HUDEP-2 (cell line): ENCODE data around the gene MASP2.
"Not testable (repeated sequence)": the region's sequence is repeated elsewhere in the genome, so short reads cannot be mapped to it uniquely, and the experiment has no call there.

Source experiments
- DNase-seq, 76 experiments: peaks; one replicate each; lab custom pipeline; 2025; ENCODE audit not compliant: unreplicated experiment in 76 of 76; lab: John Stamatoyannopoulos, UW

The MASP2 gene

GRCh38 chr1:10992004-10992403, 55.0 kb downstream of the MASP2 start:
- DNase-seq: not testable (repeated sequence)

- no peak for DNase-seq
These were observed 56.2 kb downstream of the MASP2 start for GRCh38 chr1:10990828-10991227.

- not testable (repeated sequence) for DNase-seq
These were observed 57.0 kb downstream of the MASP2 start for GRCh38 chr1:10989920-10990516.

GRCh38 chr1:10989095-10989494, 57.9 kb downstream of the MASP2 start:
- no peak for DNase-seq

GRCh38 chr1:10987840-10988417, 59.1 kb downstream of the MASP2 start:
- DNase-seq: no peak

GRCh38 chr1:10986525-10986890, 60.5 kb downstream of the MASP2 start:
- DNase-seq: no peak

- no peak for DNase-seq
These were observed 66.0 kb downstream of the MASP2 start for GRCh38 chr1:10980841-10981727.

- DNase-seq: no peak
These were observed 66.9 kb downstream of the MASP2 start for GRCh38 chr1:10980094-10980577.

- DNase-seq: no peak
These were observed 67.5 kb downstream of the MASP2 start for GRCh38 chr1:10979483-10979920.

GRCh38 chr1:10978719-10979118, 68.3 kb downstream of the MASP2 start:
- DNase-seq: no peak
